Measurements from ENCODE around the gene NCOA3.
"Not testable (repeated sequence)": the region's sequence is repeated elsewhere in the genome, so short reads cannot be mapped to it uniquely, and the experiment has no call there.

NCOA3 gene

DNA sequence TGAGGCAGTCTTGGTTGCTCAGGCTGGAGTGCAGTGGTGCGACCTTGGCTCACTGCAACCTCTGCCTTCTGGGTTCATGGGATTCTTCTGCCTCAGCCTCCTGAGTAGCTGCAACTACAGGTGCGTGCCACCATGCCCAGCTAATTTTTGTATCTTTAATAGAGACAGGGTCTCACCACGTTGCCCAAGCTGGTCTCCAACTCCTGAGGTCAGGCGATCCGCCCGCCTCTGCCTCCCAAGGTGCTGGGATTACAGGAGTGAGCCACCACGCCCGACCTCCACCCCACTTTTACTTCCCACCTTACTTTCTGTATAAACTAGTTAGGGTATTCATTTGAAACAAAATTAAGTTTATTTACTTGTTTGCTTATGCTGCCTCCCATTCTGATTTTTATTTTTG is 86.5 kb downstream of the NCOA3 start:
- no peaks in the 10 kb centered on the region for H3K9me3 ChIP-seq (ENCODE audit: control insufficient read depth in 2 of 2, low read length in 2 of 2)
- no peak overlapping the region for H3K9ac ChIP-seq (ENCODE audit: low read length in 2 of 2)

GRCh38 chr20:47591231-47591630 is 89.5 kb downstream of the NCOA3 start:
- H3K4me3 ChIP-seq (ENCODE audit: low read length in 2 of 2), result no peak overlapping the region
- H3K36me3 ChIP-seq (ENCODE audit: control insufficient read depth in 2 of 2, insufficient read depth in 2 of 2, low read length in 2 of 2), result no peaks in the 10 kb centered on the region
- H3K4me1 ChIP-seq (ENCODE audit: control insufficient read depth, insufficient read depth, low read length), result no peaks in the 10 kb centered on the region
- H3K9ac ChIP-seq (ENCODE audit: low read length in 2 of 2), result no peak overlapping the region
- H3K9me3 ChIP-seq (ENCODE audit: control insufficient read depth in 2 of 2, low read length in 2 of 2), result no peaks in the 10 kb centered on the region
- no peak overlapping the region for H3K27ac ChIP-seq (ENCODE audit: low read length)
- H3K27me3 ChIP-seq (ENCODE audit: control insufficient read depth in 1 of 2, insufficient read depth in 2 of 2, low read length in 2 of 2), result no peaks in the 10 kb centered on the region

More for the DNA sequence above, 86.5 kb downstream of the NCOA3 start:
- H3K4me1 ChIP-seq (ENCODE audit: control insufficient read depth, insufficient read depth, low read length), result no peaks in the 10 kb centered on the region
- no peak overlapping the region for H3K4me3 ChIP-seq (ENCODE audit: low read length in 2 of 2)
- H3K36me3 ChIP-seq (ENCODE audit: control insufficient read depth in 2 of 2, insufficient read depth in 2 of 2, low read length in 2 of 2), result no peaks in the 10 kb centered on the region
- no peaks in the 10 kb centered on the region for H3K27me3 ChIP-seq (ENCODE audit: control insufficient read depth in 1 of 2, insufficient read depth in 2 of 2, low read length in 2 of 2)
- no peak overlapping the region for H3K27ac ChIP-seq (ENCODE audit: low read length)

DNA sequence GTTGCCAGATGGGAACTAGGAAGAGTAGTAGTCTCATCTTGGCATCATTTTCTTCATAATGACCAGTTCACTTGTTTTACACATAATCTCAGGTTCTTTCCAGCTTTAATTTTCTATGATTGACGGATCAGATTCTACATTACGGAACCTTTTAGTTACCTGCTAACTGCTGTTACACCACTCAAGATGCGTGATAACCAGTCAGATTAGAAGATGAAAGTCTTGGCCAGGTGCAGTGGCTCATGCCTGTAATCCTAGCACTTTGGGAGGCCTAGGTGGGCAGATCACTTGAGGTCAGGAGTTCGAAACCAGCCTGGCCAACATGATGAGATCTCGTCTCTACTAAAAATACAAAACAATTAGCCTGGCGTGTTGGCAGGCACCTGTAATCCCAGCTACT is 92.5 kb downstream of the NCOA3 start:
- Histone ChIP-seq H3K9me3 (ENCODE audit: control insufficient read depth in 2 of 2, low read length in 2 of 2) (no peaks in the 10 kb centered on the region), H3K4me1 (ENCODE audit: control insufficient read depth, insufficient read depth, low read length) (no peaks in the 10 kb centered on the region), H3K9ac (ENCODE audit: low read length in 2 of 2) (no peak overlapping the region), H3K36me3 (ENCODE audit: control insufficient read depth in 2 of 2, insufficient read depth in 2 of 2, low read length in 2 of 2) (no peaks in the 10 kb centered on the region), H3K27me3 (ENCODE audit: control insufficient read depth in 1 of 2, insufficient read depth in 2 of 2, low read length in 2 of 2) (no peaks in the 10 kb centered on the region), H3K27ac (ENCODE audit: low read length) (no peak overlapping the region), H3K4me3 (ENCODE audit: low read length in 2 of 2) (no peak overlapping the region)

DNA sequence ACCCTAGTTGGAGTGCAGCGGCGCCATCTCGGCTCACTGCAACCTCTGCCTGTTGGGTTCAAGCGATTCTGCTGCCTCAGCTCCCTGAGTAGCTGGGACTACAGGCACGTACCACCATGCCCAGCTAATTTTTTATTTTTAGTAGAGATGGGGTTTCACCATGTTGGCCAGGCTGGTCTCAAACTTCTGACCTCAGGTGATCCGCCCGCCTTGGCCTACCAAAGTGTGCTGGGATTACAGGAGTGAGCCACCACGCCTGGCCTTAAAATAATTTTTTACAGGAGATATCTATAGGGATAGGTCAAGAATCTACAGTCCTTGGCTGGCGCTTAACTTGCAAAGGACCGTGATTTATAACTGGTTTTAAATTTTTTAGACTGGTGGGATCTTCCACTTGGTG is 93.5 kb downstream of the NCOA3 start:
- not testable (repeated sequence) for H3K4me1 ChIP-seq (ENCODE audit: control insufficient read depth, insufficient read depth, low read length); H3K9ac ChIP-seq (ENCODE audit: low read length in 2 of 2); H3K27me3 ChIP-seq (ENCODE audit: control insufficient read depth in 1 of 2, insufficient read depth in 2 of 2, low read length in 2 of 2); H3K27ac ChIP-seq (ENCODE audit: low read length); H3K36me3 ChIP-seq (ENCODE audit: control insufficient read depth in 2 of 2, insufficient read depth in 2 of 2, low read length in 2 of 2); H3K9me3 ChIP-seq (ENCODE audit: control insufficient read depth in 2 of 2, low read length in 2 of 2); H3K4me3 ChIP-seq (ENCODE audit: low read length in 2 of 2)

DNA sequence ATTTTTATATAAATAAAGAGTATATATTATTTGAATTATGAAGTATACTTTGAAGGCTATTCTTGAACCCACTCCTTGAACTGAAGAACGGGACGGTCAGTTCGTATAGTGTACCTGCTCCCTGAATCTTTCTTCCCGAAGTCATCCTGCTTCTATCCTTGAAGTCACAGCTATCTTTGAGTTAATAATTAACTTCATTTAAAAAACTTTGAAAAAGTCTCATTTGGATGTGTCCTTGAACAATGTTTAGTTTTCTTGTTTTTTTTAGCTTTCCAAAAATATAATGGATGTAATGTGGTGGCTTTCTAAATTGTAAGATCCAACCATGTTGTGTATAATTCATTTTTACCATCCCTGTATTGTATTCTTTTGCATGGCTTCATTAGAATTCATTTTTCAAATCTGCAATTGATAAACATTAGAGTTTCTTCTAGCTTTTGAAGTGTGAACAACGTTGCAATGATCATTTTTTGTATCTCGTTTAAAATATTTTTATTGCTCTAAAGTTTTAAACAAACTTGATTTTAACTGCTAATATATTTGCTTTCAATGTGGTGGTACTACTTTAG is 94.4 kb downstream of the NCOA3 start:
- H3K36me3 ChIP-seq (ENCODE audit: control insufficient read depth in 2 of 2, insufficient read depth in 2 of 2, low read length in 2 of 2), result no peaks in the 10 kb centered on the region
- no peak overlapping the region for H3K9ac ChIP-seq (ENCODE audit: low read length in 2 of 2)
- H3K27ac ChIP-seq (ENCODE audit: low read length), result no peak overlapping the region
- no peaks in the 10 kb centered on the region for H3K27me3 ChIP-seq (ENCODE audit: control insufficient read depth in 1 of 2, insufficient read depth in 2 of 2, low read length in 2 of 2)
- no peak overlapping the region for H3K4me3 ChIP-seq (ENCODE audit: low read length in 2 of 2)
- no peaks in the 10 kb centered on the region for H3K9me3 ChIP-seq (ENCODE audit: control insufficient read depth in 2 of 2, low read length in 2 of 2)
- H3K4me1 ChIP-seq (ENCODE audit: control insufficient read depth, insufficient read depth, low read length), result no peaks in the 10 kb centered on the region

DNA sequence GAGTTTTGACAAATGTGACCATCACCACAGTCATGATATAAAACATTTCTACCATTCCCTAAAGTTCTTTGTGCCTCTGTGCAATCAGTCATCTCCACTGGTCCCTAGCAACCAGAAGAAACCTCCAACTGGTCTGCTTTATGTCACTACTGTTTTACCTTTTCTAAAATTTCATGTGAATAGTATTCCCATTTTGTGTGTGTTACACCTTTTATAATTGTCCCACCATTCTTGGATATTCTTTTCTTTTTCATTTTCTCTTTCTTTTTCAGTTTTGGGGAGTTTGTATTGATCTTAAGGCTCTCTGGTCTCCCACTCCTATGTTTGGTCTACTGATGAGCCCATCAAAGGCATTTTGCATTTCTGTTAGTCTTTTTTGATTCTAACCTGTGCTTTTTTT is 95.4 kb downstream of the NCOA3 start:
- Histone ChIP-seq H3K36me3 (ENCODE audit: control insufficient read depth in 2 of 2, insufficient read depth in 2 of 2, low read length in 2 of 2) (no peaks in the 10 kb centered on the region), H3K4me3 (ENCODE audit: low read length in 2 of 2) (no peak overlapping the region), H3K4me1 (ENCODE audit: control insufficient read depth, insufficient read depth, low read length) (no peaks in the 10 kb centered on the region), H3K27me3 (ENCODE audit: control insufficient read depth in 1 of 2, insufficient read depth in 2 of 2, low read length in 2 of 2) (no peaks in the 10 kb centered on the region), H3K9ac (ENCODE audit: low read length in 2 of 2) (no peak overlapping the region), H3K27ac (ENCODE audit: low read length) (no peak overlapping the region), H3K9me3 (ENCODE audit: control insufficient read depth in 2 of 2, low read length in 2 of 2) (no peaks in the 10 kb centered on the region)

- Histone ChIP-seq H3K9ac (ENCODE audit: low read length in 2 of 2) (no peak overlapping the region), H3K27ac (ENCODE audit: low read length) (no peak overlapping the region), H3K4me1 (ENCODE audit: control insufficient read depth, insufficient read depth, low read length) (no peaks in the 10 kb centered on the region), H3K36me3 (ENCODE audit: control insufficient read depth in 2 of 2, insufficient read depth in 2 of 2, low read length in 2 of 2) (no peaks in the 10 kb centered on the region), H3K27me3 (ENCODE audit: control insufficient read depth in 1 of 2, insufficient read depth in 2 of 2, low read length in 2 of 2) (no peaks in the 10 kb centered on the region), H3K4me3 (ENCODE audit: low read length in 2 of 2) (no peak overlapping the region), H3K9me3 (ENCODE audit: control insufficient read depth in 2 of 2, low read length in 2 of 2) (no peaks in the 10 kb centered on the region)
Observed at GRCh38 chr20:47598911-47599744, 97.4 kb downstream of the NCOA3 start.

DNA sequence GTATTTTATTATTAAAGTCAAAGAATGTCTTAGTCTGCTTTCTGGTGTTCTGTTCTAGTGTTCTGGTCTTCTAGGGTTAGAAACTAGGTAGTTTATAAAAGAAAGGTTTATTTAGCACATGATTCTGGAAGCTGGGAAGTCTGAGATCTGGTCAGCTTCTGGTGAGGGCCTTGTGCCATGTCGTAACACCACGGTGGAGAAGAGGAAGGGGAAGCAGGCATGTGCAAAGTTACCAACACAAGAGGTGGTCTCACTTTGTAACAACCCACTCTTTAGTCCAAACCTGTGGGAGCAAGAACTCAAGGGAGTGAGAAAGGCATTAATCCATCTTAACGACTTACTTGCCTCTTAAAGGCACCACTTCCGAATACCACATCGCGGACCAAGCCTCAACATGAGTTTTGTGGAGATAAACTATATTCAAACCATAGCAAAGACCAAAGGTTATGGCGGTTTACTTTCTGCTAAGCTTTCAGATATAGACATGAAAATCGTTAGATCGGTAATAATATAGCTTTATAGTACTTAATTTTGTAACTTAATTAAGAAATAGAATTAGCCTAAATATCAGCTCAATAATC is 99.4 kb downstream of the NCOA3 start:
- H3K27me3 ChIP-seq (ENCODE audit: control insufficient read depth in 1 of 2, insufficient read depth in 2 of 2, low read length in 2 of 2), result no peaks in the 10 kb centered on the region
- H3K4me3 ChIP-seq (ENCODE audit: low read length in 2 of 2), result no peak overlapping the region
- no peaks in the 10 kb centered on the region for H3K9me3 ChIP-seq (ENCODE audit: control insufficient read depth in 2 of 2, low read length in 2 of 2)
- H3K27ac ChIP-seq (ENCODE audit: low read length), result no peak overlapping the region
- no peaks in the 10 kb centered on the region for H3K36me3 ChIP-seq (ENCODE audit: control insufficient read depth in 2 of 2, insufficient read depth in 2 of 2, low read length in 2 of 2)
- no peak overlapping the region for H3K9ac ChIP-seq (ENCODE audit: low read length in 2 of 2)
- no peaks in the 10 kb centered on the region for H3K4me1 ChIP-seq (ENCODE audit: control insufficient read depth, insufficient read depth, low read length)

DNA sequence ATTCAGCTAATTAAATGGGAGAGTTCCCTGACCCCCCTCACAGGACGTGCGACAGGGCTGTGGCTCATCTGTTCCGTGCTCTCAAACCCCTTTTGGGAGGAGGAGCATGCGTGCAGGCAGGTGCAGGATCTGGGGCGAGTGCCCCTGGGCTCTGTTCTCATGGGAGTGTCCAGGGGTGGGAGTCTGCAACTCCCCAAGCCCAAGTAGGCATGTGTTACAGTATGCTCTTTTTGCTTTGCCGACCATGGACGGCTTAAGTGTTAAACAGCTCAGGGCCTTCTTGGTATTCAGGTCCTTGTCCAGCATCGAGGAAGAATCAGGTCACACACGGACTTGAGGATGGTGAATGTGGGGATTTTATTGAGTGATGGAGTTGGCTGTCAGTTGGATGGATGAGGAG is 101.6 kb downstream of the NCOA3 start:
- H3K9ac ChIP-seq (ENCODE audit: low read length in 2 of 2), result no peak overlapping the region
- H3K4me3 ChIP-seq (ENCODE audit: low read length in 2 of 2), result no peak overlapping the region
- H3K27ac ChIP-seq (ENCODE audit: low read length), result no peak overlapping the region
- H3K4me1 ChIP-seq (ENCODE audit: control insufficient read depth, insufficient read depth, low read length), result no peaks in the 10 kb centered on the region
- no peaks in the 10 kb centered on the region for H3K27me3 ChIP-seq (ENCODE audit: control insufficient read depth in 1 of 2, insufficient read depth in 2 of 2, low read length in 2 of 2)
- no peaks in the 10 kb centered on the region for H3K9me3 ChIP-seq (ENCODE audit: control insufficient read depth in 2 of 2, low read length in 2 of 2)
- H3K36me3 ChIP-seq (ENCODE audit: control insufficient read depth in 2 of 2, insufficient read depth in 2 of 2, low read length in 2 of 2), result no peaks in the 10 kb centered on the region

- Histone ChIP-seq H3K36me3 (ENCODE audit: control insufficient read depth in 2 of 2, insufficient read depth in 2 of 2, low read length in 2 of 2) (no peaks in the 10 kb centered on the region), H3K9me3 (ENCODE audit: control insufficient read depth in 2 of 2, low read length in 2 of 2) (no peaks in the 10 kb centered on the region), H3K9ac (ENCODE audit: low read length in 2 of 2) (no peak overlapping the region), H3K4me3 (ENCODE audit: low read length in 2 of 2) (no peak overlapping the region), H3K27ac (ENCODE audit: low read length) (no peak overlapping the region), H3K4me1 (ENCODE audit: control insufficient read depth, insufficient read depth, low read length) (no peaks in the 10 kb centered on the region), H3K27me3 (ENCODE audit: control insufficient read depth in 1 of 2, insufficient read depth in 2 of 2, low read length in 2 of 2) (no peaks in the 10 kb centered on the region)
Observed at GRCh38 chr20:47605673-47606413, 104.2 kb downstream of the NCOA3 start.
